AG08395 (cell line): ENCODE data around the gene RNASEH2A.
"Not testable (repeated sequence)": the region's sequence is repeated elsewhere in the genome, so short reads cannot be mapped to it uniquely, and the experiment has no call there.

Experiments
- DNase-seq: peaks from one replicate; pipeline ENCODE4 v3.0.0; 2012; ENCODE audit warnings: mixed read lengths, low spot score

Gene RNASEH2A

GRCh38 chr19:12793290-12794195 is 12.8 kb upstream of the RNASEH2A start:
- peak; percentile 97 for DNase-seq

GRCh38 chr19:12794196-12794941 is 12.0 kb upstream of the RNASEH2A start:
- peak; percentile 2 for DNase-seq

GRCh38 chr19:12794971-12795381 is 11.4 kb upstream of the RNASEH2A start:
- DNase-seq, result no peak

- peak; percentile 66 for DNase-seq
Measured at GRCh38 chr19:12796146-12797071, 10.0 kb upstream of the RNASEH2A start.

GRCh38 chr19:12797141-12797587 is 9.2 kb upstream of the RNASEH2A start:
- no peak for DNase-seq

- not testable (repeated sequence) for DNase-seq
Measured at GRCh38 chr19:12797607-12798006, 8.8 kb upstream of the RNASEH2A start.

GRCh38 chr19:12799742-12800465 is 6.5 kb upstream of the RNASEH2A start:
- no peak for DNase-seq

GRCh38 chr19:12800466-12800770 is 6.0 kb upstream of the RNASEH2A start:
- no peak for DNase-seq

- no peak for DNase-seq
Measured at GRCh38 chr19:12800923-12801465, 5.4 kb upstream of the RNASEH2A start.

GRCh38 chr19:12801466-12802266 is 4.7 kb upstream of the RNASEH2A start, which contains the start of the genes PRDX2 and THSD8:
Gene PRDX2 (minus strand): TSS chr19:12801800. CDS start chr19:12801261, 539 bp downstream.
Gene THSD8 (plus strand): TSS chr19:12802069. CDS start chr19:12802072, 3 bp downstream.
- DNase-seq, result peak; percentile 73

GRCh38 chr19:12802267-12803106 is 3.9 kb upstream of the RNASEH2A start:
- DNase-seq, result no peak

GRCh38 chr19:12804051-12804450 is 2.3 kb upstream of the RNASEH2A start:
- DNase-seq, result no peak

- no peak for DNase-seq
Measured at GRCh38 chr19:12815088-12815487, 8.7 kb downstream of the RNASEH2A start.

GRCh38 chr19:12817188-12817587 is 10.8 kb downstream of the RNASEH2A start:
- DNase-seq, result not testable (repeated sequence)

GRCh38 chr19:12817810-12818209 is 11.4 kb downstream of the RNASEH2A start:
- DNase-seq, result not testable (repeated sequence)

- no peak for DNase-seq
Measured at GRCh38 chr19:12821761-12822160, 15.4 kb downstream of the RNASEH2A start.

GRCh38 chr19:12825254-12826131 is 19.1 kb downstream of the RNASEH2A start:
- no peak for DNase-seq

GRCh38 chr19:12828494-12828893 is 22.1 kb downstream of the RNASEH2A start:
- no peak for DNase-seq
